ENCODE results near the gene MSH5. TPM values are rescaled to one million over a fixed set of nuclear protein-coding genes. Genes with fewer than 3 reads are reported as not detected.
"Not testable (repeated sequence)": the region's sequence is repeated elsewhere in the genome, so short reads cannot be mapped to it uniquely, and the experiment has no call there.

The MSH5 gene
- total RNA-seq, 1 donor from 2014 or later = 75.2 TPM

DNA sequence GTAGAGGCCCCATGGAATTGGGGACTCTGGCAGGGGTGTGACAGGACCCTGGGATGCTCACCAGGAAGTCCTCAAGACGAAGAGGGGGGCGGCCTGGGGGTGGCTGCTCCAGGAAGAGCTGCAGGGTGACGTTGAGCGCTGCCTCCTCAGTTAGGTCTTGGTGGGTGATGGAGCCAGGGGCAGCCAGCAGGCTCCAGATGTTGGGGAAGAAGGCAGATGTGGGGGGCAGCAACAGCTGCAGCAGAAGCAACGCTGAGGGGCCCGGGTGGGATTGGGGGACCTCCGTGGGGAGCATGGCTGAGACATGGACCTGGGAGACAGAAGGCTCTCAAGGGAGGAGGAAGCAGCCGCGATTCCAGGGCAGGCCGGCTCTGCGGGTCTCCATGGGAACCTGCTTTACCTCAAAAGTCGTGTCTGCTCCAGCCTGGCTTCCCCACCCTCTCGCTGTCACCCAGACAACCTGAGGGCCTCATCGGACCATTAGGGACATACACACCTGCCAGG, 36.7 kb downstream of the MSH5 start:
- intact Hi-C loops (cut with micrococcal nuclease) = no loop called here

DNA sequence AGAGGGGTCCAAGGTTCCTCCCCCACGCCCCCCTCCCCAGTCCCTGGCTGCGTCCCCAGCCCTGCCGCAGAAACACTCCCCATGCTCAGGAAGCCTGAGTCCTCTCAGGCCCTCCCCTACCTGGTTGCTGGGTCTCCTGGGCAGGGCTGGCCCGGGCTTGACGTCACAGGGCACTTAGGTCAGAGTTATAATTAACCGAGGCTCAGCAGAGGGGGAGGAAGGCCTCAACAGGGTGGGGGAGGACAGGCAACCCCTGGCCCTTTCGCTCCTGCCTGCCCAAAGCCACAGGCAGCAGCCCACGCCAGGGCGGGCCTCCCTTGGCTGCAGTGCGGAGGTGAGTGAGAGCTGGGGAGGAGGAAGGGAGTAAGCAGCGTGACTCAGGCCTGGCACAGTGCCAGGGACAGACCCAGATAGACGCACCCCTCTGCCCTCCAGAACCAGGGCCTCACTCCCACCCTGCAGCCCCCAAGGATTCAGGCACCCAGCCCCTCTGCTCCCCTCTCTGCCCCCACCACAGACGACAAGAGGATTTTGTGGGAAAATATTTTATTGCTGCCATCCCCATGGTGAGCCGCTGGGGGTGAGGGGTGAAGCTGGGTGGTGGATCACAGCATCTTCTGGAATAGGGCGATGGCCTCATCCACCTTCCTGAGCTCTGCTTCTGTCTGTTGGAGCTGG, 37.3 kb downstream of the MSH5 start, which contains the start of gene VWA7:
Gene VWA7 (minus strand): TSS at position 340 of the 678 bp plus-strand sequence. CDS start 549 bp downstream, outside the sequence.
- intact Hi-C loops (cut with micrococcal nuclease) = no loop called here

DNA sequence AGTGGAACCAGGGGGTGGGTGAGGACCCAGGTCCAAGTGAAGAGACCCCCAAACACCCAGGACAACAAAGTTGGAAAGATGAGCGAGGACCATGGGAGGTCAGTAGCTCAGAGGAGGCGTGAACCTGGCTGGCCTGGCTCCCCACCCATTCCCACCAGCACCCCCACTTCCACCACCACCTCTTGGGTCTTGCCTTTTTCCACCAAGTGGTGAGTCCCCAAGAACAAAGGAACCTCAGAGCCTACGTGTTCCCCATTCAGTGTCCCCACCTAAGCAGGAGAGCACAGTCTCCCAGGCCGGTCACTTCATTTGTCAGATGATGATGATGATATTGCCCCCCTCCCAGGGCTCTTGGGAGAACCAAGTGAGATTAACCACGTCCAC, 37.9 kb downstream of the MSH5 start:
- intact Hi-C loops (cut with micrococcal nuclease) = no loop called here

DNA sequence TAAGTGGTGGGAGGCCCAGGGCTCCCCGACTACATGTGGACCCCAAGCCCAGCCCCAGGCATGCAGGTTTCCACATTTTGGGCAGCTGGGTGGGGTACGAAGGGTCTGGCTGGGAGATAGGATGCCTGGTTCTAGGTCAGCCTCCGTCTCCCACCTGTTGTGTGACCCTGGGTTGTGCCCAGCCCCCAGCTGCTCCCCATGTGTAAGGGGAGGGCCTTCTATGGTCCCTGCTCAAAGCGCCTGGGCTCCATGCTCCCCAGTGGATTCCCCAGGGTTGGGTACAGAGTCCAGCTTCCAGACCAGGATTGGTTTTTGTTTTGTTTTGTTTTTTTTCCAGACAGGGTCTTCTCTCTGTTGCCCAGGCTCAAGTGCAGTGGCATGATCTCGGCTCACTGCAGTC, 38.4 kb downstream of the MSH5 start:
- intact Hi-C loops (cut with micrococcal nuclease) = no loop called here

DNA sequence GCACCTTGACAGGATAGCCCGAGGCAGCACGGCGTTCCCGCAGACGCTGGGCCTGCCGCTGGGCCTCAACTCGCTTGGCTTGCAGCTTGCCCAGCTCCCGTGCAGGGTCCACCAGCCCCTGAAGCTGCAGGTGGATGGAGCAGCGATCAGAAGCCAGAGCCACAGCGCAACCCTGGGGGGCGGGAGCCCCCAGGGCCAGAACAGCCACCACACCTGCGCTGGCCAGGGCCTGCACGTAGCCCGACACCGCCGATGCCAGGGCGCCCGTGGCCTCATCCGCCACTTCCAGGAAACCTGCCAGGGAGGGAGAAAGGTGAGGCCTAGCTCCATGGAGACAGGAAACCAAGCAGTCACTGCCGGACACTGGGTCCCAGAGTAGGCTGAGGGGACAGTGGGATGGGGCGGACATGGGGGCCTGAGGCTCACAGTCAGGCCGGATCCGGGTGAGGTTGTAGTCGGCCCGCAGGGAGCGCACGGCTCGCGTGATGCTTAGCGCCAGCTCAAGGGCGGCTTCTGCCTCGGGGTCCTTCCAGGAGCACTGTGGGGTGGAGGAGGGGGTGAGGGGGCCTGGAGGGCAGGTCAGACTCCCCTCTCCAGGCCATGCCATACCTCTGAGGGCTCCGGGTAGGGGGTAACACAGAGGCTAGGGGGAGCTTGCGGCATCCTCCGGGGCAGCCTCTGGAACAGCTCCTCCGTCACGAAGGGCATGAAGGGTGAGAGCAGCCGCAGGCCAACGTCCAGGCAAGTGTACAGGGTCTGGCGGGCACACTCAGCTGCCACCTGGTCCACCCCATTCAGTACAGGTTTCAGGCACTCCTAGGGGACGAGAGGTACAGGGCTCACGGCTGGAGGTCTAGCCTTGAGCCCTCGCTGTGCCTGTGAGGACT, 39.4 kb downstream of the MSH5 start:
- intact Hi-C loops (cut with micrococcal nuclease) = no loop called here

DNA sequence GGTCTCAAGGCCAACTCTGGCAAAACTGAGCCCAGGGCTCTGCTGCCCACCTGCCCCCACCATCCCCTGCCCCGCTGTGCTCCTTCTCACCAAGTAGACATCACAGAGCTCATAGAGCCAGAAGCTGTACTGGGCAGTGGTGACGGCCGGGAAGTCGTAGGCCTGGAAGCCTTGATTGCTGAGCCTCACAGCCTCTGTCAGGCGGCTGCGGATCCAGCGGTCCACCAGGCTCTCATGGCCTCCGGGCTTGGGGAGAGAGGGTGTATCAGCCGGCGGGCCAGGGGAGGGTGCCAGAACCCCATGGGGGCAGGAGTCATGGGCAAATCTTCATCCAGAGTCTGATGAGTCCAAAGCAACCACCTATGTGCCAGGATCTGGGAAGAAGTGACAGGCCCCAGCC, 40.1 kb downstream of the MSH5 start:
- intact Hi-C loops (cut with micrococcal nuclease) = no loop called here

DNA sequence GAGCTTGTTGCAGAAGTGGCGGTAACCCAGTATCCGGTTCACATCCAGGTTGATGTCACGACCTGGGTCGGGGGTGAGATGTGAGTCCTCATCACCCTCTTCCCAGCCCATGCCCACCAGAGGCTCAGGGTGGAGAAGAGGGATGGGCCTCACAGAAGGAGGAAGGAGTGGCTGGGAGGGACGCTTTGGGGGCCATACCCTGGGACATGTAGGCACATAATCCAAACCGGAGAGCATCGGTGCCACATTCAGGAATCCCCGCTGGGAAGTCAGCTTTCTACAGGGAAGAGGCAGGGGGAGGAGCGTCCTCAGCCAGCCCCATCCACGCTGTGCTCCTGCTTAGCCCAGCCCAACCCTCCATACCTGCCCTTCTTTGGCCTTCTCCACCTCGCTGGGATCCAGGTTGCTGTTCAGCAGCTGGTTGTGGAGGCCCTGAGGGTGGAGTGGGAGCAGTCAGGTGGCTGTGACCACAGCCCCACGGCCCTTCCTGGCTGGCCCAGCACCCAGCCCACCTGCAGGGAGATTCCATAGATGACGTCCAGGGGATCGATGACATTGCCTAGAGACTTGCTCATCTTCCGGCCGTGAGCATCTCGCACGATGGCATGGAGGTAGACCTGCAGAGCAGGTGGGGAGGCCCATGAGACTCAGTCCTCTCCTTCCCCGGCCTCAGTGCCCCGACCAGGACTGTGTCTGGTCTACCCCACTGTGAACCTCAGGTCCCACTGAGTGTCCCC, 40.9 kb downstream of the MSH5 start:
- intact Hi-C loops (cut with micrococcal nuclease) = no loop called here

DNA sequence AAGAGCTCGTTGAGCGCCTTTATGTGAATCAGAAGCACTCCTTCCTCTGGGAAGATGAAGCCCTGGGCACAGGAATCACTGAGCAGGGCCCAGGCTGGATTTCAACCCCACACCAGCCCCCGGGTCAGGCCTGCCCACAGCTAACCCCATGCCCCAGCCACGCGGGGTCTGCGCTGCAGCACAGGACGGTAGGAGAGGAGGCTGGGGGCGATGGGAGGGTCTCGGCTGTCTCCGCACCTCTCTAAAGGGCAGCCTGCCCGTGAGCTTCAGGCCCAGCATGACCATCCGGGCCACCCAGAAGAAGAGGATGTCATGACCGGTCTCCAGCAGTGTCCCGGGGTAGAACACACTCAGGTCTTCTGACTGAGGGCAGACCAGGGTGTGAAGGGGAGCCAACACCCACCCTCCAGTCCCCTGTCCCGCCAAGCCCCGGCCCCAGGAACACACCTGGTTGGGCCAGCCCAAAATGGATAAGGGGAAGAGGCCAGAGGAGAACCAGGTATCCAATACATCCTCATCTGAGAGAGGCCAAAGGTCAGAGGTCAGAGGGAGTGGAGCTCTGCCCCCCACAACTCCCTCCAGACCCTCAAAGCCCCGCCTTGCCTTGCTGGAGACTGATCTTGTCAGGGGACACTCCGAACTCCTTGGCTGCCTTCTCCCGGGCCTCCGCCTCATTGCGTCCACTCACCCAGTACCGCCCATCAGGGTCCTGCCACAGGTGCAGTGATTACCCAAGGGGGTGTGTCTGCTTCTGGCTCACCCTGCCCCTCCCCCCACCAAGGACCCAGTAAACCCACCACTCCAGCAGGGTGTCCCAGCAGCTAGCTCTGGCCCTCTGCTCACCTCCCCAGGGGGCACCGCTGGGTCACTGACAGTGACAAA, 41.7 kb downstream of the MSH5 start:
- intact Hi-C loops (cut with micrococcal nuclease) = no loop called here

DNA sequence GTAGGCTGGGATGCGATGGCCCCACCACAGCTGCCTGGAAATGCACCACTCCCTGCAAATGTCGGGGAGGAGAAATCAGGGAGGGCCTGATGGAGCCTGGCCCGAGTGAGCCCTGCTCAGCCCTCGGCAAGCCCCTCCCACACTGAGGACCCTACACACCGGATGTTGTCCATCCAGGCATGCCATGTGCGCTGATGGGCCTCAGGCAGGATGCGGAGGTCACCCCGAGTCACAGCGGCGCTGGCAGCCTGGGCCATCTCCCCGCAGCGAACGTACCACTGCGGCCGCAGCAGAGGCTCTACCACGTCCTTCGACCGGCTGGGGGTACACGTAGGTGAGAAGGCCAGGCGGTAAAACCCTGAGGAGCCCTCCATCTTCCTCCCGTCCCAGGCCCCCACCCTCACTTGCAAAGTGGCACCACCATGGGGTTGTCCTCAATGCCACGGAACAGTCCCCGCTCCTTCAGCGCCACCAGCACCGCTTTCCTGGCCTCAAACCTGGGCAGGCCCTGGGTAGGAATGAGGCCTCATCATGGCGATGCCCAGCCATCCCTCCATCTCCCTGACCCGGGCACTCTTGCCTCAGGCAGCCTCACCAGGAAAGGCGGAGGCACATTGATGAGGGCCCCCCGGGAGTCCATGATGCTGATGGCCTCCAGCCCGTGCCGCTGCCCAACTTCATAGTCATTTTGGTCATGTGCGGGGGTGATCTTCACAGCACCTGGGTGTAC, 42.5 kb downstream of the MSH5 start:
- intact Hi-C loops (cut with micrococcal nuclease) = no loop called here

DNA sequence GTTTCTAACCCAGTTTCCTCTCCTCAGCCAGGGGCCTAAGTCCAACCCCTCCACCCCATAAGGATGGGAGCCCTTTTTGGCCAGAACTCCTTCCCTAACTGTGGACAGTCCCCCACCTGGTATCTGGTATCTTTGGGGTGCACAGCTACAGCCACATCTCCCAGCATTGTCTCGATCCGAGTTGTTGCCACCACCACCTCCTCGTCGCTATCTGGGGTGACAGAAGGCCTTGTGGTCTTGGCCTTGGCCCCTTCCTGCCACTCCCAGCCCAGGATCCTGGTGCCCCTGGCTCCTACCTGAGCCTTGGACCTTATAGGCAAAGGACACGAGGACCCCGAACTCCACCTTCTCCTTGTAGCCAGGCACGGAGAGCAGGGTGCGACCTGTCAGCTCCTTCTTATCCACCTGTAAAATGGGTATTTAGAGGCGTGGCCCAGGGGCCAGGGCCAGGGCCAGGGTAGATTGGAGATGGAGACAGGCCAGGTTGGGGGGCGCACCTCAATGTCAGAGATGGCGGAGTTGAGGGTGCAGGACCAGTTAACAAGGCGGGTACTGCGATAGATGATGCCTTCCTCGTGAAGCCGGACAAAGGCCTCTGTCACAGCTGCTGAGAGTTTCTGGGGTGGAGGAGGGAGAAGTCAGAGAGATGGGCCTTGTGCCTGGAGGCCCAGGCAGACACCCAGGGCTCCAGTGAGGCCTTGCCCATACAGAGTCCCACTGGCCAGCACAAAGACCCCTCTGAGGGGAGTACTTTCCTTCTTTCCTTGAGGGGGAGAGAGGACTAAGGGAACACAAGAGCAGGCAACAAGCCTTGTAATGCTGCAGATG, 44.5 kb downstream of the MSH5 start:
- intact Hi-C loops (cut with micrococcal nuclease) = no loop called here

DNA sequence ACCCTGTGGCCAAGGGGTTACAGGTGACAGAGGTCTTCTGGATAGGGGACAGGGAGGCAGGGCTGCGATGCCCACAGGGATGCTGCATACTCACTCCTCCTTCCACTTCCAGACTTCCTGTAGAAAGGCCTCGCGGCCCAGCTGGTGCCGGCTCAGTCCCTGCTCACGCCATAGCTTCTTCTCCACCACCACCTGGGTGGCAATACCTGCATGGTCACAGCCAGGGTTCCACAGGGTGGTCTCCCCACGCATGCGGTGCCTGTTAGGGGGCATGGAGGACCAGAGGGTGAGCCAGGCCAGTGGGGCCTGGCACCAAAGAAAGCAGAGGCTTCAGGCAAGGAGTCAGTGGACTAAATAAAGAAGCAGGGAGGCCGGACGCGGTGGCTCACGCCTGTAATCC, 45.7 kb downstream of the MSH5 start:
- intact Hi-C loops (cut with micrococcal nuclease) = no loop called here

DNA sequence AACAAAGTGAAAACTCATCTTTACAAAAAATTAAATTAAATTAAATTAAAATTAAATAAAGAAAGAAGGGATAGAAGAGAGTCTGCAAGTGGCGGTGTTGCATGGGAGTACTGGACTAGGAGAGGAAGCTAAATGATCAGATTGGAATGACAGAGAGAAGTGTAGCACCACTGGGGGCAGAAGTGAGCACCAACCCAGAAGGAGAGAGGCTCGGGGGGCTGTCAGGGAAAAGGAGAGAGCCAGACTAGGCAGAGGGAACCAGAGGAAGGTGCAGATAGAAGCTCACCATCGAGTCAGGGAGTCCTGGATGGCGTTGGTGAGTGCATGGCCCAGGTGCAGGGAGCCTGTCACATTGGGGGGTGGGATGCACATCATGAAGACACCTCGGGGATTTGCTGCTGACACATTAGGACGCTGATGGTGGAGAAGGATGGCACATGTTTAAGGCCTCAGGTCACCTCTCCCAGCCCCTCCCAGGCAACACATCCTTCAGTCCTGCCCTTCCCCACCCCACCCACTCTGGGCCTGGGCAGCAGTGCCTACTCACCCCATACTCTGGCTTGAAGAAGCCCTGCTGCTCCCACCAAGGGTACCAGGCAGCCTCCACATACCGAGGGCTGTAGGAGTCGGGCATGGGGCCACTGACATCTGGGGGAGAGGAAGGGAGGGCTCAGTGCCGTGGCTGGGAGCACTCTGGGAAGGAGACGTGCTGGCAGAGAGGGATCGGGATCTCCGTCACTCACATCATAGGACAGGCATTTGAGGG, 51.7 kb downstream of the MSH5 start:
- intact Hi-C loops (cut with micrococcal nuclease) = no loop called here

DNA sequence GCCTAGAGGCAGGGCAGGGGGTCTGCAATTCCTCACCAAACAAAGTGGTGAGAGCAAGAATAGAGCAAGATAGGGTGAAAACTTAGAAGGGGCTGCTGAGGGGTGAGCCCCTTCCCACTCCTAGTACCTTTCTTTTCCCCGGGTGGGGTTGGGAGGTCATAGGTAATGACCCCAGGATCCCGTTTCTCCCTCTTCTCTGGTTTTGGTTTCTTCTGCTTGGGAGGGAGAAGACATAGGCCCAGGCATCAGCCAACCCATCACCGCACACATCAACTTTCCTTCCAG, 52.2 kb downstream of the MSH5 start:
- intact Hi-C loops (cut with micrococcal nuclease) = no loop called here

DNA sequence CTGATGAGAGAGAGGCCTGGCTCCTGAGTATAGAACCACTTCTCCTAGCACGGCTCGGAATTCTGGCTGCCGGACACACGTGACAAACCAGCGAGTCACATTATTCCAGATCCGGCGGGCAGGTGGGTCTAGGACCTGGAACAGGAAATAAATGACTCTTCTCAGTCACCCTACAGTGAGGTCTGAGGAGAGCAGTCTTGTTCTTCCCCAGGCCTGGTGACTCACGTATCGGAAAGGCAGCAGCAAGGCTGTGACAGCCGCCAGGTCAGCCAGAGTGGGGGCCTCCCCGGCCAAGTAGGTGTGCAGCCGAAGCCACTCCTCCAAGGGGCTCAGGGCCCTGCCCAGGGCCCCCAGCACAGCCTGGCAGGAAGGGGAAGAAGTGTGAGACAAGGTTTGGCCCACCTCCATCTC, 53.0 kb downstream of the MSH5 start:
- intact Hi-C loops (cut with micrococcal nuclease) = no loop called here

DNA sequence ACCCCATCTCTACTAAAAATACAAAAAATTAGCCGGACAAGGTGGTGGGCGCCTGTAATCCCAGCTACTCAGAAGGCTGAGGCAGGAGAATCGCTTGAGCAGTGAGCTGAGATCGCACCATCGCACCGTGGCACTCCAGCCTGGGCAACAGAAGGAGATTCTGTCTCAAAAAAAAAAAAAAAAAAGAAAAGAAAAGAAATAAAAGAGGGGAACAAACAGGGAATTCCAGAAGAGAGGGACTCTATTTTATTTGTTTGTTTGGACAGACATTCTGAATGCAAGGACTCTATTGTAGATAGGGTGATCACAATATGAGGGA, 54.1 kb downstream of the MSH5 start:
- intact Hi-C loops (cut with micrococcal nuclease) = not testable (repeated sequence)

DNA sequence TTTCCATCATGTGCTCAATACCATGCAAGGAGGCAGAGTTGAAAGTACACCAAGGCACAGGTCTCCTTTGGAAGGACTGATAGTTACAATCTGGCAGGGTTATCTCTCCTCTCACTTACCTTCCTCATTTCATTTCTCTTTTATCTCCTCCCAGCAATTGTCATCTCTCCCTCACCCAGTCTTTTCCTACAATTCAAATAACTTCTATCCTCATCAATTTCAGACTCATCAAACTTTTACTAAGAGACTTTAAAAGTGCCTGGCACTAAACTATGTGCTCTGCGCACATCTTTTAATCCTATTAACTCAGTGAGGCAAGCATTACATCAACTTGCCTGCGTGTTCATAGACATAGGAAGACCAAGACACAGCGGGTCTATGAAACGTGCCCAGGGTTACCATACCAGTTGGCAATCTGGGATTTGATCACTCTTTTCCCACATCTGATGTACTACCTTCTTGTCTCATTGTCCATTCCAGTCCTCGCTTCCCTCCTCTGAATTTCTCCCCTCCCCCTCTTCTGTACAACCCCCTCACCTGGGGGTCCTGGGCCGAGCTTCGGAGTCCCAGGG, 54.6 kb downstream of the MSH5 start:
- intact Hi-C loops (cut with micrococcal nuclease) = no loop called here

DNA sequence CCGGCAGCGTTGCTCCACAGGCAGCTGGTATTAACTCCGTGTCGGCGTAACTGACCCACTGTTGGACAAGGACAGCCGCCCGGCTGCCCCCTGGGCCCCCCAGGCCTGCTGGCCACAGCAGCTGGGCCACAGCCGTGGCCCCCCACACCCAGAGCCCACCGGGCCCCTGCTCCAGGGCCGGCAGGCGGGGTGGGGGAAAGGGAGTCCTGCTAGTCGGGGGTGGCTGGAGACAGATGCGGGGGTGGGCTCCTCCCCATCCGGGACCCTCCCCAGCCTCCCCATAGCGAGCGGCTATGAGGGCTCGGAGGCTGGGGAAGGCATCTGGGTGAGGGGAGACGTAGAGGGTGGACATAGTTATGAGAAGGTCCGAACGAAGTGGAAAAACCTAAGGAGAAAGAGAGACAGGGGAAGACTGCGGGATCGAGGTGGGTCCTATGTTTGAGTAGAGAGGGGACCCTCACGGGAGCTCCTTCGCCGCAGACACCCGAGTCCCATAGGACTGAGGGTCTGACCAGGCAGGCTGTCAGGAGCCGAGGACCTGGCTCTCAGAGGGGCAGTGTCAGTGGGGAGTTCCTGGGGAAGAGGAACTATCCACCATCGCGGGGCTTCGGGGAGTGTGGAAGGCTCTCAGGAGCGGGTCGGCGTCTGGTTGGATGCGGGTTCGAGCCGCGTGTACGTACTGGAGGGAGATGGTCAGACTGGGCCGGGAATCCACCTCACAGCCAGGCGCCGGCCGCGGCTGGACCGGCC, 55.2 kb downstream of the MSH5 start:
- intact Hi-C loops (cut with micrococcal nuclease) = loop anchor here (1.0 to 5.0 kb wide), 4 partner anchors 11 to 128 kb away; partner anchors contain the start of genes CSNK2B, HSPA1B, LSM2 and LY6G5B

Data from T-helper 2 cell treated with Interferon-gamma antibody and Interleukin-4, amounts not matched to agents 100 ng/mL and 5 ng/mL, for 36 hours (primary cell).